Caco-2 (cell line): Measurements from ENCODE around the gene PALM2AKAP2. TPM values are rescaled to one million over a fixed set of nuclear protein-coding genes. Genes with fewer than 3 reads are reported as not detected.

Source experiments
- BruUV-seq: library from RNA; stranded (reverse); fragments of 400-500 nt; replicated peaks from 2 replicates; lab custom pipeline; 2021; lab: Mats Ljungman, UMichigan
- CTCF ChIA-PET: fragments of 300-600 bp; sonication (Branson Sonifier 250); formaldehyde crosslinking; loops from one replicate; lab custom pipeline; 2022; ENCODE audit warnings: antibody characterized with exemption; lab: Charles Lee
- POLR2A ChIA-PET: fragments of 300-600 bp; sonication (Branson Sonifier 250); formaldehyde crosslinking; loops from one replicate; lab custom pipeline; 2022; ENCODE audit warnings: antibody characterized with exemption; lab: Charles Lee
- DNase-seq, 2 experiments: peaks; one replicate each; pipeline versions ENCODE4 v3.0.0 to v3.0.0-alpha.2; 2020 to 2022
- H3K27me3 ChIP-seq: replicated peaks from 2 replicates; pipeline ENCODE4 v1.6.0; 2011; ENCODE audit warnings: low read length; ENCODE audit not compliant: control insufficient read depth, insufficient read depth
- H3K36me3 ChIP-seq: 2 replicates; pipeline ENCODE4 v1.5.1; 2011; ENCODE audit warnings: low read length; ENCODE audit not compliant: control insufficient read depth, insufficient read depth
- H3K4me1 ChIP-seq: fragments of 250-450 bp; sonication (Bioruptor Pico); 2 replicates; pipeline ENCODE4 v1.5.1; 2020; ENCODE audit warnings: mild to moderate bottlenecking
- H3K4me3 ChIP-seq: 2 replicates; pipeline ENCODE4 v1.5.1; 2011; ENCODE audit warnings: low read depth, mild to moderate bottlenecking, control low read depth, low read length
- H3K9me3 ChIP-seq: fragments of 250-450 bp; sonication (Bioruptor Pico); 2 replicates; pipeline ENCODE4 v1.5.1; 2020; ENCODE audit warnings: mild to moderate bottlenecking, moderate library complexity
- H3K27ac Mint-ChIP-seq: one replicate; pipeline ENCODE4 v1.8.0; 2022; ENCODE audit warnings: mixed read lengths; ENCODE audit not compliant: unreplicated experiment
- H3K27me3 Mint-ChIP-seq: one replicate; pipeline ENCODE4 v1.8.0; 2022; ENCODE audit warnings: mixed read lengths; ENCODE audit not compliant: insufficient read depth, unreplicated experiment
- H3K36me3 Mint-ChIP-seq: one replicate; pipeline ENCODE4 v1.8.0; 2022; ENCODE audit warnings: mild to moderate bottlenecking, mixed read lengths; ENCODE audit not compliant: insufficient read depth, unreplicated experiment
- H3K4me1 Mint-ChIP-seq: one replicate; pipeline ENCODE4 v1.8.0; 2022; ENCODE audit warnings: low read depth, mixed read lengths; ENCODE audit not compliant: unreplicated experiment
- H3K4me3 Mint-ChIP-seq: one replicate; pipeline ENCODE4 v1.8.0; 2022; ENCODE audit warnings: mild to moderate bottlenecking, moderate library complexity, mixed read lengths; ENCODE audit not compliant: unreplicated experiment
- H3K9me3 Mint-ChIP-seq: one replicate; pipeline ENCODE4 v1.8.0; 2022; ENCODE audit warnings: mixed read lengths; ENCODE audit not compliant: unreplicated experiment
- intact Hi-C: fragments of 100-400 bp; cut with micrococcal nuclease; formaldehyde crosslinking; loops from one replicate; pipeline ENCODE4 v1.10.0; 2022; ENCODE audit not compliant: unreplicated experiment
- total RNA-seq: library from RNA; stranded (reverse); gene quantifications from 2 replicates; pipeline ENCODE4 v1.2.3, GENCODE V29; 2022
- TF ChIP-seq, protein P1 (sequence below), 2 experiments: fragments of 200-600 bp in 1 of 2; IDR thresholded peaks; 1 replicate in 1 of 2; 2 replicates in 1 of 2; pipeline versions ENCODE4 v1.5.1 to v1.8.0; 2011 to 2022; ENCODE audit warnings: antibody characterized with exemption in 1 of 2, control low read depth in 1 of 2, inconsistent platforms in 1 of 2, low read depth in 1 of 2, low read length in 1 of 2, mild to moderate bottlenecking in 1 of 2, moderate library complexity in 1 of 2; ENCODE audit not compliant: insufficient read depth in 1 of 2, severe bottlenecking in 1 of 2, unreplicated experiment in 1 of 2

PALM2AKAP2 gene
- total RNA-seq, 1 experiment from 2014 or later, result 0.54 TPM

DNA sequence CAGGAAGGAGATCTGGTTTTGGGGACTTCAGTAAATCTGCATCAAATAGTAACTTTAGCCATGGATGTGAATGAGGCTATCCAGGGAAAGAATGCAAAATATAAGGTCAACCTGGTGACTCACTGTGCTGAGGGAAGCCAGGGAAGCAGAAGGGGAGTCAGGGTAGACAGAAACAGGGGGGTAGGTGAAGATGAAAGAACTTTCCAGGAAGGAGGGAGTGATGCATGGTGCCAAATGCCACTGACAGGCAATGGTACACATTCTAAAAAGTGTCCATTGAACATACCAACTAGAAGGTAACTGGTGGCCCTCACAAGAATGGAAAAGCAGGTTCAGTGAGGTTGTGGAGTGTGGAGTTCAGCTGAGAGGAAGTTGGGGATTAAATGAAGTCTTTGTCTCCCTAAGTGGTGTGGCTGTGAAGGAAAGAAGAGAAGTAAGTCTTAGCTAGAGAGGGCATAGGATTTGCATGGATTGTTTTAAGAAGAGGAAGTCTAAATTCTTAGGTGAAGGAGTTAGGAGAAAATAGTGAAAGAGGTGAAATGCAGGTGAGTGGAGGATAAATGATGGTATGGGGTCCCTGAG is 35.5 kb downstream of the PALM2AKAP2 start:
- DNase-seq, result no peak
- ChIA-PET CTCF (interaction anchor here (0.6 kb wide), 1 partner anchor 248 kb away, joined by 3 read pairs; no protein-coding TSS in a partner anchor), POLR2A (no interaction called here)
- no peaks in the 10 kb centered on the region for H3K9me3 ChIP-seq
- no peaks in the 10 kb centered on the region for H3K9me3 Mint-ChIP-seq
- no peak overlapping the region for H3K4me3 ChIP-seq
- BruUV-seq, result no TSS peak
- intact Hi-C loops, result no loop called here
- H3K4me3 Mint-ChIP-seq, result no peak overlapping the region
- no peak overlapping the region for H3K27ac Mint-ChIP-seq
- H3K36me3 Mint-ChIP-seq, result no peaks in the 10 kb centered on the region
- peaks cover 6% of the 10 kb centered on the region for H3K27me3 Mint-ChIP-seq
- no peaks in the 10 kb centered on the region for H3K4me1 Mint-ChIP-seq
- no peaks in the 10 kb centered on the region for H3K4me1 ChIP-seq
- H3K27me3 ChIP-seq, result no peaks in the 10 kb centered on the region
- TF ChIP-seq, protein P1, sequence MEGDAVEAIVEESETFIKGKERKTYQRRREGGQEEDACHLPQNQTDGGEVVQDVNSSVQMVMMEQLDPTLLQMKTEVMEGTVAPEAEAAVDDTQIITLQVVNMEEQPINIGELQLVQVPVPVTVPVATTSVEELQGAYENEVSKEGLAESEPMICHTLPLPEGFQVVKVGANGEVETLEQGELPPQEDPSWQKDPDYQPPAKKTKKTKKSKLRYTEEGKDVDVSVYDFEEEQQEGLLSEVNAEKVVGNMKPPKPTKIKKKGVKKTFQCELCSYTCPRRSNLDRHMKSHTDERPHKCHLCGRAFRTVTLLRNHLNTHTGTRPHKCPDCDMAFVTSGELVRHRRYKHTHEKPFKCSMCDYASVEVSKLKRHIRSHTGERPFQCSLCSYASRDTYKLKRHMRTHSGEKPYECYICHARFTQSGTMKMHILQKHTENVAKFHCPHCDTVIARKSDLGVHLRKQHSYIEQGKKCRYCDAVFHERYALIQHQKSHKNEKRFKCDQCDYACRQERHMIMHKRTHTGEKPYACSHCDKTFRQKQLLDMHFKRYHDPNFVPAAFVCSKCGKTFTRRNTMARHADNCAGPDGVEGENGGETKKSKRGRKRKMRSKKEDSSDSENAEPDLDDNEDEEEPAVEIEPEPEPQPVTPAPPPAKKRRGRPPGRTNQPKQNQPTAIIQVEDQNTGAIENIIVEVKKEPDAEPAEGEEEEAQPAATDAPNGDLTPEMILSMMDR (IDR thresholded peaks at IDR 0.05; ENCODE audit: insufficient read depth in 1 of 2, low read depth in 1 of 2, low read length in 1 of 2, severe bottlenecking in 1 of 2, unreplicated experiment in 1 of 2), result no peak
- H3K36me3 ChIP-seq, result no peaks in the 10 kb centered on the region

DNA sequence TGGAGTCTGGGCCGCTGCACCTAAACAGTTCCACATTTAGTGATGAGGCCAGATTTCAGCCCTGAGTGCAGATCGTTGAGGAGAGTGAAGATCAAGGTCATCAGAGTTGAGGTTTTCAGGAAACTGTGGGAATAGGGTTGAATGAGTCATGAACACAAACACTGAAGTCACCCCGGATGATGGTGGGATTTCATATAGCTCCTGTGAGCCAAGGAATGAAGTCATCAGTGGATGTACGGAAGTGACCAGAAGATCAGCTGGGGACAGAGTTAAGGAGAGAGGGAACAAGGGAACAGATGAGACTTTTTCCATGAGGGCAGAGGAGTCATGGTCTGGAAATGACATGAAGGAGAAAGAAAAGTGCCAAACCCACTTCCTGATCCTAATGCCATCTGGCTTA is 36.5 kb downstream of the PALM2AKAP2 start:
- Histone ChIP-seq H3K4me3 (no peak overlapping the region), H3K27me3 (no peaks in the 10 kb centered on the region), H3K9me3 (no peaks in the 10 kb centered on the region), H3K4me1 (no peaks in the 10 kb centered on the region), H3K36me3 (no peaks in the 10 kb centered on the region)
- POLR2A ChIA-PET, result no interaction called here
- CTCF ChIA-PET, result no interaction called here
- BruUV-seq, result no TSS peak
- H3K4me3 Mint-ChIP-seq, result no peak overlapping the region
- H3K36me3 Mint-ChIP-seq, result no peaks in the 10 kb centered on the region
- intact Hi-C loops, result no loop called here
- H3K27ac Mint-ChIP-seq, result no peak overlapping the region
- no peaks in the 10 kb centered on the region for H3K9me3 Mint-ChIP-seq
- DNase-seq, result no peak
- H3K27me3 Mint-ChIP-seq, result no peaks in the 10 kb centered on the region
- TF ChIP-seq, protein P1 (IDR thresholded peaks at IDR 0.05; ENCODE audit: insufficient read depth in 1 of 2, low read depth in 1 of 2, low read length in 1 of 2, severe bottlenecking in 1 of 2, unreplicated experiment in 1 of 2), result no peak
- no peaks in the 10 kb centered on the region for H3K4me1 Mint-ChIP-seq

DNA sequence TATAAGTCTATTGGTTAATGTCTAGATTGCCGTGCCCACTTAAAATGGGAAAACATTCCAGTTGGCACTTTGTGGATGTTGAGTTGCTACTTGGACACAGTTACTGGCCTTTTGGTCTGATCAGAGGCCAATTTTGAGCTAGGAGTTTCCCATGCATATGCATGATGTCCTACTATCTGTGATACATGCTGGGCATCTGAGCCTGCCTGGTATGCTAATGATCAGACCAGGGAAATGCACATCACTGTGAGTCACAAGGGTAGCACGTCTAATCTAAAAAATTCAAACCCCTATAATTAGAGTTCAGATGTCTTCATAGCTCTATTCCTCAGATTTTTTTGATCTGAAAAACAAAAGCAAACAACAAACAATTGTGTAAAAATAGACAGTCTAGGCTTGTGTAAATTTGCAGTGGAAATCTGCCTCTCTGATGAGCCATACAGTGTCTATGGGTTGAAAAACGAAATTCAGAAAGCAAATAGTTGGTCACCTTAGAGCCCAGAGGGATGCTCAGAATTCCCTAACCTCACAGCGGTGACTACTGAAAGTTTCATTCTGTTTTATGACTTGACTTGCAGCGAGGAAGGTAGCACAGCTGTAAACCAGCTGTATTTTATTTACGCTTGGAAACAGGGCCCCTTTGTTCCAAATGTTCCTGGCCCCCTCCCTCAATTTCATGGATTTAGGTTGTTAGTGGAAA is 37.3 kb downstream of the PALM2AKAP2 start:
- no peaks in the 10 kb centered on the region for H3K36me3 Mint-ChIP-seq

More for the DNA sequence above, 37.3 kb downstream of the PALM2AKAP2 start:
- intact Hi-C loops, result no loop called here
- no peaks in the 10 kb centered on the region for H3K36me3 ChIP-seq
- TF ChIP-seq, protein P1 (IDR thresholded peaks at IDR 0.05; ENCODE audit: insufficient read depth in 1 of 2, low read depth in 1 of 2, low read length in 1 of 2, severe bottlenecking in 1 of 2, unreplicated experiment in 1 of 2), result no peak
- H3K27me3 Mint-ChIP-seq, result peaks cover 3% of the 10 kb centered on the region
- H3K27me3 ChIP-seq, result no peaks in the 10 kb centered on the region
- no peaks in the 10 kb centered on the region for H3K4me1 ChIP-seq
- H3K9me3 ChIP-seq, result no peaks in the 10 kb centered on the region
- no TSS peak for BruUV-seq
- no peak overlapping the region for H3K4me3 Mint-ChIP-seq
- no peak overlapping the region for H3K27ac Mint-ChIP-seq
- no peaks in the 10 kb centered on the region for H3K9me3 Mint-ChIP-seq
- H3K4me3 ChIP-seq, result no peak overlapping the region
- H3K4me1 Mint-ChIP-seq, result no peaks in the 10 kb centered on the region
- no peak for DNase-seq
- ChIA-PET POLR2A (no interaction called here), CTCF (interaction anchor here (0.6 to 2.4 kb wide), 2 partner anchors 244 to 252 kb away, joined by 5 to 17 read pairs; no protein-coding TSS in a partner anchor)
